HL-60/S4 treated with retinoic acid at 250 ng/mL for 4 days and 3 days (cell line): Measurements from ENCODE around the gene PDE1A.
"Not testable (repeated sequence)": the region's sequence is repeated elsewhere in the genome, so short reads cannot be mapped to it uniquely, and the experiment has no call there.

Source experiments
- in situ Hi-C: fragments of 300-500 bp; cut with MboI; formaldehyde crosslinking; loops from 2 replicates; pipeline ENCODE4 v1.7.0; 2022; ENCODE audit warnings: low sequenced_read_pairs

The PDE1A gene

GRCh38 chr2:182410120-182410519 lies 16.7 kb downstream of the PDE1A start:
- in situ Hi-C loops, result no loop called here

- in situ Hi-C loops, result no loop called here
These were observed 20.6 kb downstream of the PDE1A start for GRCh38 chr2:182406221-182406620.

DNA sequence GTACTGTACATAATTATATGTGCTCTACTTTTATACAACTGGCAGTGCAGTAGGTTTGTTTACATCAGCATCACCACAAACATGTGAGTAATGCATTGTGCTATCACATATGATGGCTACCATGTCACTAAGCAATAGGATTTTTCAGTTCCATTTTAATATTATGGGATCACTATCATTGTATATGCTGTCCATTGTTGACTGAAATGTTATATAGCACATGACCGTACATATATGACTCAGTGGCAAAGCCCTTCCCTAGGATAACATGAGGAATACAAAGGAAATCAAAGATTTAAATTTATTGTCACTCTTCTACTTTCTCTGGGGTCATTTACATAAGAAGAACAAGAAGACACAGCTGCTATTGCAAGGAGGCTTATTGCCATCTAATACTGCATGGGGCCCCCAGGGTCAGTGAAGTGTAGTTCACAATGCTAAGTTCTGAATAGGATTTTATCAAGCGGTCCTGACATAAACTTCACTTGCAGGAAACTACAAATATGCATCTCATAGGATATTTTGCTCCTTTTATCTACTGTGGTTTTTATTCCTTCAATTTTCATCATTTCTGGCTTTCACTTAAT lies 21.8 kb downstream of the PDE1A start:
- in situ Hi-C loops, result no loop called here

- in situ Hi-C loops, result no loop called here
These were observed 22.7 kb downstream of the PDE1A start for GRCh38 chr2:182404092-182404491.

- in situ Hi-C loops, result no loop called here
These were observed 33.5 kb downstream of the PDE1A start for GRCh38 chr2:182393270-182393760.

DNA sequence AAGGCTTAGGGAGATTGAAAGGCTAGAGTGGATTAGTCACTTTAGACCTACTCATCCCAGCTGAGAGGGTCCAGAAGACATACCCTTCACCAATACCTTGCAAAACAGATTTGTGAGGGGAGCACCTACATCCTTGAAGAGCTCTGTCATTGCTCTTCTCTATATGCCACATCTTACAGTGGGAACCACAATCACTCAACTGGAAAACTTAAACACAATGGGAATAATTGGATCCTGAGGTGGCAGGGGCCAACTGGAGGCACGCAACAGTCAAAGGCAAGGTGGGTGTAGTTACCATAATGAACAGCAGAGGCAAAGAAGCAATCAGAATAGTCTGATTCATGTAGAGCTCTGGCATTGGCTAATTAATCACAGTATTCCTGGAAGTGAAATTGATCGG lies 35.4 kb downstream of the PDE1A start:
- in situ Hi-C loops, result no loop called here

GRCh38 chr2:182386267-182386880 lies 40.5 kb downstream of the PDE1A start:
- in situ Hi-C loops, result not testable (repeated sequence)

- in situ Hi-C loops, result no loop called here
These were observed 42.0 kb downstream of the PDE1A start for GRCh38 chr2:182384860-182385259.

GRCh38 chr2:182381225-182381624 lies 45.6 kb downstream of the PDE1A start:
- in situ Hi-C loops, result no loop called here

GRCh38 chr2:182379241-182379640 lies 47.6 kb downstream of the PDE1A start:
- in situ Hi-C loops, result no loop called here

- in situ Hi-C loops, result no loop called here
These were observed 48.1 kb downstream of the PDE1A start for GRCh38 chr2:182378759-182379158.

GRCh38 chr2:182377467-182377866 lies 49.4 kb downstream of the PDE1A start:
- in situ Hi-C loops, result no loop called here

DNA sequence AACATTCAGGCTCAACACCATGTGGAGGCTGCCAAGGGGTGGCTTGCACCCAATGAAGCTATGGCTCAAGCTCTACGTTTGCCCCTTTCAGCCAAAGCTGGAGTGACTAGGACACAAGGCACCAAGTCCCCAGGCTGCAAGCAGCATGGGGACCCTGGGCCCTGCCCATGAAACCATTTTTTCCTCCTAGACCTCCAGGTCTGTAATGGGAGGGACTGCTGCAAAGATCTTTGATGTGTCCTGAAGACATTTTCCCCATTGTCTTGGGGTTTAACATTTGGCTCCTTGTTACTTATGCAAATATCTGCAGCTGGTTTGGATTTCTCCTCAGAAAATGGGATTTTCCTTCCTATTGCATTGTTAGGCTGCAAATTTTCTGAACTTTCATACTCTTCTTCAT lies 51.0 kb downstream of the PDE1A start:
- in situ Hi-C loops, result no loop called here

DNA sequence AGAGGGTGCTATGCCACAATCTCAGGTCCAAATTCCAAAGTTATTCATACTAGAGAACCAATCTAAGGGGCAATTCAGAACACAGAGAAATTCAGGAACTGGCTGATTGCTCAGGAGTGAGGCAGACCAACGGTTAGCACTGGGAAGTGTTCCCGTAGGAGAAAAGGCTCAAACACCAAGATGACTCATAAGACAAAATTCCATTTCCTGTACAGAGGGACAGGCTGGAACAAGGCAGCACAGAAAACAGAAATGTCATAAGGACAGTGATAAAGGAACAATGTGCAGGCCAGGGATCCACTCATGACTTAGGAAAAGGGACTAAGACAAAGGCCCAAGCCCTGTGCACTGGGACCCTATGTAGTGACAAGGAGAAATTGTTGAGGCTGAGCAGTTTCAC lies 54.2 kb downstream of the PDE1A start:
- in situ Hi-C loops, result no loop called here

DNA sequence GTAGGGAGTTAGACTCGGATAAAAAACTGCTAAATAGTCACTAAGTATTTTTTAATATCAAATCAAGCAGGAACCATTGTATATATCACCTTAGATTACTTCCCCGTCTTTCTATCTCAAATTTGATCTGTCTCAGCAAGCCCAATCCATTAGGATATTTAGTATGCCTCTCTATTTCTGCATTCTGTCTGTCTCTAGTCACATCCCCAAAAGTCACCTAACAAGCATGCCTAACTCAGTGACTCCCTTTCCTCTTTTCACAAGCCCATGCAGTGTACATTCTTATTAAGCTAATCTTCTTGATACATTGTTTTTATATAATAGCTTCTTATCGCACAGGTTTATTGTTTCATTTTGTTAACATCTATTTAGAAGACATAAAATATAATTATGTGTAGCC lies 57.8 kb downstream of the PDE1A start:
- in situ Hi-C loops, result no loop called here

DNA sequence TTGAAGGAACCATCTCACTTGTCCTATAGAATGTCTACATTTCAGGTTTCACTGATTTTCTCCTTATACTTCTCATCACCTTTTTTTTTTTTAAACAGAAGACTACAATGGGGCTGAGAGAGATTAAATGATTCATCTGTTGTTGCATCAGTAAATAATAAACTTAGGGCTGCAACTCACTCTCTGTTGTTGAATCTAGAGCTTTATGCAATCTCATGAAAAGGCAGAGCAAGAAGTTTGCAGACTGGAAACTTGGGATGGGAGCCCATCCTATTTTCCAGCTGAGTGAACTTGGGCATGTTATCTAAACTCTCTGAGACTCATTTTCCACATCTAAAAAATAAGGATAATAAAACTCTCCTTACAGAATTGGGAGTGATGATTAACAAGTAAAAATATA lies 58.4 kb downstream of the PDE1A start:
- in situ Hi-C loops, result no loop called here

GRCh38 chr2:182367401-182367800 lies 59.4 kb downstream of the PDE1A start:
- in situ Hi-C loops, result no loop called here

DNA sequence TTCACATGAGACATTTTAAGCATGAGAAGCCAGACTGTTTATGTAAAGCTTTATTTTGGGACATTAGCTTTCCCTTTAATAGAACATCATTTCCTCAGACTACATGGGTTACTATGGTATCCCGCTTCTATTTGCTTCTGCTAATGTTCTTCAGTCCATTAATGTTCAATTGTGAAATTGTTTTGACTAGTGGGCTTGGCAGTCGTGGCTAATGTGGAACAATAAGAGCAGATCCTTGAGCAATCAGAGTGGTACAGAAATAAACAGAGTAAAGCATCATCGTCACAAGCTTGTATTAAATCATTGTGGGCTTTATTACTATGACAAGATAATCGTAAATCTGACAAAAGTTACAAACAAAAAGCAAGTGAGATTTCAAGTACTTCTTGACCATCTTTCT lies 60.2 kb downstream of the PDE1A start:
- in situ Hi-C loops, result no loop called here

DNA sequence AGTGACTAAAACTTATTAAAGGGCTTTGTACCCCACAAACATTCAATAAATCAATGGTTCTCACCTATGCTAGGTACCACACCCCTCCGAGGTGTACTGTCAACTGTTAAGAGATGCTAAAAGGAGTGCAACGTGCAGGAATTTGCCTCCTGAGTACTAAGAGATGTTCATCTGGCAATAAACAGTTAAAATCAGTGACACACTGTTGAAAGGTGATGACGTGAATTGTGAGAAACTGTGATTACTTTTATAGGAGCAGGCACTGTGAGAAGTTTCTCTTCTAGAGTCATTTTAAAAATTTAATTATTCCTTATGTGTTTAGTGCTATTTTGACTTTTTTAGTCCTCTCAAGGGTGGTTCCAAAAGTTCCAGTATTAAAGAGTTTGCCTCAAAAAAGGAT lies 61.0 kb downstream of the PDE1A start:
- in situ Hi-C loops, result no loop called here

DNA sequence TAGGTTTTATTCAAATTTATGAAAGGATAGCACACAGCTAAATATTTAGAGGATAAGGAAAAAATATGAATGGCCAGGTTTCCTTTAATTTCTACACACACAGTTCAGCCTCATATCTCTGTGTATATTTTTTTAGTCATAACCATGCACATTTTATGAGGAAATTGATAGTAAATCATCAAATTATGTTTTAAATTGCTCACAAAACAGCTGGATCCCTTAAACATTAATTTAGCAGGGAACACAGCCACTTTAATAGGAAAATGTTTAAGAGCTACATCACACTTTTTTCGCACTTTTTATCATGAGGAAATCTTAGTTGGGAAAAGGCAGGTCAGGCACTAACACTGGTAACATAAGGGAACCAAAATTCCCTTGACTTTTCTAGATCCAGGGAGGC lies 65.4 kb downstream of the PDE1A start:
- in situ Hi-C loops, result no loop called here

GRCh38 chr2:182360663-182361260 lies 66.1 kb downstream of the PDE1A start:
- in situ Hi-C loops, result no loop called here

DNA sequence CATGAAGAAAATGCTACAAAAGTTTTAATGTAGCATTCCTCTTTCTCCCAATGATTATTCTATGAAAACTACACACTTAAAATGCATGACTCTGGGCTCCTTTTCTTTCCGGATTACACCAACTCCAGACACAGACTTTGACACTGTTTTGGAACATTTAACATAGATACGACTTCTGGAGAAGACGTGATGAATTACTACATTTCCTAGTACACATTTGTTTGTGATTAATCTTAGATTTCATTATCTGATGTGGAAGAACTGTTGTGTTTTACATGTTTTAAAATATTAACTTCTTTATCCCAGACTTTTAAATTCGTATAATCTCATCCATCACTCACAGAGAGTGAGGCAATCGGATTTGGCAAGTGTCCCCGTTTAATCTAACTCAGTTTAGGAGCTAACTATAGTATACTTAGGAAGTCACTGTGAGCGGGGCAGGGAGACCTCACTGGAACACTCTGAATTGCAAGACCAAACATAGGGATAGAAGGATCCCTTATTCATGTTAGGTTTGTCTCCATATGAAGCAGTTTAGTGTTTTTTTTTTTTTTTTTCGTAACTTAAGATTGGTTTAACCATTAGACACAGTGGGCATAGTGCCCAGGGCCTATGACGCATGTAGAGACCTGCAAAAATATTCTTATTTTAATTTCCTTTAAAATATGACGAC lies 66.7 kb downstream of the PDE1A start:
- in situ Hi-C loops, result no loop called here
